Keratinocyte (primary cell): ENCODE measurements around the gene TMEM9B. TPM values are rescaled to one million over a fixed set of nuclear protein-coding genes. Genes with fewer than 3 reads are reported as not detected.

Source experiments
- DNase-seq: peaks from one replicate; pipeline ENCODE4 v3.0.0-alpha.2; 2011; ENCODE audit warnings: low read depth, missing footprints, low spot score
- FAIRE-seq: peaks from 2 replicates; lab custom pipeline; 2011; peaks lifted over from hg19 to GRCh38; lab: Jason Lieb, UNC
- H2AFZ ChIP-seq: 2 replicates; pipeline ENCODE4 v1.6.0; 2012; ENCODE audit warnings: low read length, control low read depth, inconsistent platforms; ENCODE audit not compliant: control insufficient read depth
- H3K27ac ChIP-seq: 2 replicates; pipeline ENCODE4 v1.5.1; 2011; ENCODE audit warnings: low read length; ENCODE audit not compliant: control insufficient read depth, insufficient read depth
- H3K27me3 ChIP-seq: 3 replicates; pipeline ENCODE4 v1.6.0; 2011; ENCODE audit warnings: low read length; ENCODE audit not compliant: control insufficient read depth, insufficient read depth; ENCODE audit errors: extremely low read depth
- H3K36me3 ChIP-seq, 2 experiments: 2 replicates in 1 of 2; 3 replicates in 1 of 2; pipeline ENCODE4 v1.5.1; 2011; ENCODE audit warnings: low read length in 2 of 2, mild to moderate bottlenecking in 1 of 2; ENCODE audit not compliant: control insufficient read depth in 2 of 2, insufficient read depth in 2 of 2; ENCODE audit errors: extremely low read depth in 1 of 2
- H3K4me1 ChIP-seq: 3 replicates; pipeline ENCODE4 v1.5.1; 2011; ENCODE audit warnings: low read length; ENCODE audit not compliant: control insufficient read depth, insufficient read depth; ENCODE audit errors: extremely low read depth
- H3K4me2 ChIP-seq: 3 replicates; pipeline ENCODE4 v1.6.0; 2011; ENCODE audit warnings: low read depth, low read length; ENCODE audit not compliant: control insufficient read depth, insufficient read depth; ENCODE audit errors: extremely low read depth
- H3K4me3 ChIP-seq, 3 experiments: fragments of 200-600 bp in 1 of 3; sonication (generic) in 1 of 3; 2 replicates in 2 of 3; 3 replicates in 1 of 3; pipeline ENCODE4 v1.5.1; 2011 to 2016; ENCODE audit warnings: low read length in 3 of 3, mild to moderate bottlenecking in 3 of 3, control low read depth in 2 of 3, inconsistent platforms in 1 of 3, low read depth in 1 of 3, mixed read lengths in 1 of 3, mixed run types in 1 of 3, moderate library complexity in 1 of 3; ENCODE audit not compliant: control insufficient read depth in 2 of 3, insufficient read depth in 2 of 3; ENCODE audit errors: extremely low read depth in 1 of 3
- H3K79me2 ChIP-seq: 2 replicates; pipeline ENCODE4 v1.6.0; 2012; ENCODE audit warnings: low read length; ENCODE audit not compliant: control insufficient read depth, insufficient read depth
- H3K9ac ChIP-seq: 3 replicates; pipeline ENCODE4 v1.6.0; 2011; ENCODE audit warnings: low read length; ENCODE audit not compliant: control insufficient read depth, insufficient read depth; ENCODE audit errors: extremely low read depth
- H3K9me1 ChIP-seq: 3 replicates; pipeline ENCODE4 v1.6.0; 2011; ENCODE audit warnings: low read length; ENCODE audit not compliant: control insufficient read depth, insufficient read depth; ENCODE audit errors: extremely low read depth
- H3K9me3 ChIP-seq: 2 replicates; pipeline ENCODE4 v1.5.1; 2012; ENCODE audit warnings: low read depth, low read length; ENCODE audit not compliant: control insufficient read depth
- H4K20me1 ChIP-seq: 3 replicates; pipeline ENCODE4 v1.6.0; 2011; ENCODE audit warnings: low read length; ENCODE audit not compliant: control insufficient read depth, insufficient read depth; ENCODE audit errors: extremely low read depth
- CTCF ChIP-seq, 3 experiments: IDR thresholded peaks in 1 of 3; conservative IDR thresholded peaks in 1 of 3; optimal IDR thresholded peaks in 1 of 3; 2 replicates in 2 of 3; 3 replicates in 1 of 3; pipeline versions ENCODE3 to v1.5.1; 2011; ENCODE audit warnings: low read length in 3 of 3, mild to moderate bottlenecking in 3 of 3, moderate library complexity in 2 of 3, control low read depth in 1 of 3, inconsistent platforms in 1 of 3; ENCODE audit not compliant: insufficient read depth in 2 of 3; ENCODE audit errors: extremely low read depth in 1 of 3
- EZH2 ChIP-seq: IDR thresholded peaks from one replicate; pipeline ENCODE4 v1.6.1; 2012; ENCODE audit warnings: inconsistent platforms, mild to moderate bottlenecking, low read length, moderate library complexity
- dilution Hi-C: fragments of 300-500 bp; cut with MboI; formaldehyde crosslinking; loops from one replicate; pipeline ENCODE4 v1.7.0; 2020; ENCODE audit warnings: low sequenced_read_pairs; ENCODE audit not compliant: extremely low pct_ligation_motif_present
- polyA plus RNA-seq, 5 experiments: library from polyadenylated mRNA; depleted of rRNA in 3 of 5; stranded (reverse) in 3 of 5; stranded (forward) in 1 of 5; unstranded in 1 of 5; fragments of >200 nt; gene quantifications; 1 replicate in 1 of 5; 2 replicates in 3 of 5; 3 replicates in 1 of 5; pipeline versions ENCODE4 v1.2.1 to v1.2.3, GENCODE V29; 2011 to 2012; ENCODE audit warnings: missing spikeins in 2 of 5, low read depth in 1 of 5, low replicate concordance in 1 of 5

The TMEM9B gene
- polyA plus RNA-seq, 1 donor (not counting 4 experiments of a cell fraction or from before 2014, with no cell fraction given): 60.8 TPM

- DNase-seq (no peak), FAIRE-seq (no peak)
- no peak overlapping the region for H3K9ac ChIP-seq
- H3K36me3 ChIP-seq: peaks cover 6 to 8% of the 10 kb centered on the region in 2 experiments
- no peaks in the 10 kb centered on the region for H3K4me1 ChIP-seq
- H3K4me3 ChIP-seq: no peak overlapping the region
- H3K27ac ChIP-seq: no peak overlapping the region
- H3K79me2 ChIP-seq: no peaks in the 10 kb centered on the region
- no peaks in the 10 kb centered on the region for H3K9me3 ChIP-seq
- H3K27me3 ChIP-seq: no peaks in the 10 kb centered on the region
- no peak for TF ChIP-seq EZH2
- dilution Hi-C loops: no loop called here
- no peak overlapping the region for H2AFZ ChIP-seq
- H3K9me1 ChIP-seq: no peaks in the 10 kb centered on the region
- no peak overlapping the region for H3K4me2 ChIP-seq
- no peaks in the 10 kb centered on the region for H4K20me1 ChIP-seq
Measured at GRCh38 chr11:8948886-8949285, 15.4 kb downstream of the TMEM9B start.

- FAIRE-seq: no peak
- H3K9ac ChIP-seq: no peak overlapping the region
Measured at GRCh38 chr11:8947230-8947943, 16.9 kb downstream of the TMEM9B start.

More at GRCh38 chr11:8947230-8947943, 16.9 kb downstream of the TMEM9B start:
- no peak for DNase-seq
- no peak for TF ChIP-seq CTCF (optimal IDR thresholded peaks at IDR 0.05 in 1 of 3, IDR thresholded peaks at IDR 0.05 in 1 of 3, conservative IDR thresholded peaks at IDR 0.05 in 1 of 3; ENCODE audit: extremely low read depth in 1 of 3, insufficient read depth in 2 of 3, low read length in 3 of 3)
- no peaks in the 10 kb centered on the region for H3K27me3 ChIP-seq
- H2AFZ ChIP-seq: no peak overlapping the region
- no peaks in the 10 kb centered on the region for H3K9me3 ChIP-seq
- H3K9me1 ChIP-seq: no peaks in the 10 kb centered on the region
- peaks cover 6% of the 10 kb centered on the region in 2 experiments for H3K36me3 ChIP-seq
- H3K4me2 ChIP-seq: no peak overlapping the region
- no peak overlapping the region for H3K27ac ChIP-seq
- no peaks in the 10 kb centered on the region for H3K79me2 ChIP-seq
- H4K20me1 ChIP-seq: no peaks in the 10 kb centered on the region
- dilution Hi-C loops: no loop called here
- H3K4me3 ChIP-seq: no peak overlapping the region
- H3K4me1 ChIP-seq: no peaks in the 10 kb centered on the region
